Transverse colon (tissue), 4 donors: Measurements from ENCODE around the gene TTC28. TPM values are rescaled to one million over a fixed set of nuclear protein-coding genes. Genes with fewer than 3 reads are reported as not detected.
"Not testable (repeated sequence)": the region's sequence is repeated elsewhere in the genome, so short reads cannot be mapped to it uniquely, and the experiment has no call there.

Source experiments
- DNase-seq: peaks from one replicate; pipeline ENCODE4 v3.0.0-alpha.2; 2019
- H3K27ac ChIP-seq, 4 donors: fragments of 200-600 bp; sonication (generic); 2 replicates each; pipeline ENCODE4 v1.5.1; 2016 to 2018; ENCODE audit warnings: inconsistent platforms in 4 of 4
- H3K27me3 ChIP-seq: fragments of 200-600 bp; sonication (generic); 2 replicates; pipeline ENCODE4 v1.5.1; 2017; ENCODE audit warnings: inconsistent platforms
- H3K36me3 ChIP-seq, 4 donors: fragments of 200-600 bp; sonication (generic); 2 replicates each; pipeline ENCODE4 v1.5.1; 2017 to 2019; ENCODE audit warnings: inconsistent platforms in 4 of 4
- H3K4me1 ChIP-seq, 4 donors: fragments of 200-600 bp; sonication (generic); 2 replicates each; pipeline ENCODE4 v1.5.1; 2017 to 2020; ENCODE audit warnings: inconsistent platforms in 4 of 4
- H3K4me3 ChIP-seq, 4 donors: fragments of 200-600 bp; sonication (generic); 1 replicate in 1 of 4; 2 replicates in 3 of 4; pipeline versions ENCODE4 v1.5.1 to v1.6.1; 2017 to 2019; ENCODE audit warnings: inconsistent platforms in 4 of 4
- H3K9me3 ChIP-seq, 2 donors: fragments of 200-600 bp; sonication (generic); 2 replicates each; pipeline ENCODE4 v1.5.1; 2017 to 2019; ENCODE audit warnings: inconsistent platforms in 2 of 2
- EP300 ChIP-seq: sonication (generic); formaldehyde crosslinking; IDR thresholded peaks from one replicate; pipeline ENCODE4 v1.6.1; 2017; ENCODE audit warnings: antibody characterized with exemption, low read depth
- POLR2A ChIP-seq: fragments of 450-650 bp; IDR thresholded peaks from one replicate; pipeline ENCODE4 v1.6.1; 2016; ENCODE audit warnings: antibody characterized with exemption, mild to moderate bottlenecking, moderate library complexity
- POLR2AphosphoS5 ChIP-seq, 3 donors: sonication (generic); formaldehyde crosslinking; IDR thresholded peaks; one replicate each; pipeline ENCODE4 v1.6.1; 2016; ENCODE audit warnings: antibody characterized with exemption in 3 of 3
- WGBS, 2 donors: methylation state at CpG; one replicate each; pipeline ENCODE4 v1.1.5; 2018; ENCODE audit warnings: low coverage in 1 of 2; 5-methylcytosine and 5-hydroxymethylcytosine counted together
- in situ Hi-C, 4 donors: fragments of 200-750 bp; cut with MboI; loops; one replicate each; pipeline versions ENCODE4 v1.15.0 to v1.15.1; 2017; ENCODE audit warnings: low sequenced_read_pairs in 3 of 4, low pct_ligation_motif_present in 1 of 4, low pct_unique_long_range_greater_than_20kb in 1 of 4
- intact Hi-C: fragments of 100-400 bp; cut with DNase I; formaldehyde crosslinking; loops from one replicate; pipeline ENCODE4 v1.15.1; 2023; ENCODE audit warnings: low total_unique reads
- total RNA-seq, 4 donors: library from RNA; depleted of rRNA; stranded (reverse); fragments of >200 nt; gene quantifications; one replicate each; pipeline ENCODE4 v1.1.0, GENCODE V29; 2016
- TF ChIP-seq, protein P1 (sequence below), 5 experiments: fragments of 200-600 bp in 3 of 5; fragments of 450-650 bp in 2 of 5; sonication (generic) in 3 of 5; IDR thresholded peaks; 1 replicate in 2 of 5; 2 replicates in 3 of 5; pipeline ENCODE4 v1.5.1; 2016 to 2017; ENCODE audit warnings: antibody characterized with exemption in 5 of 5, inconsistent platforms in 3 of 5, mild to moderate bottlenecking in 2 of 5, moderate library complexity in 1 of 5

The TTC28 gene
- total RNA-seq, 4 donors from 2014 or later: 7.6 to 84.2 (median 12.4) TPM

DNA sequence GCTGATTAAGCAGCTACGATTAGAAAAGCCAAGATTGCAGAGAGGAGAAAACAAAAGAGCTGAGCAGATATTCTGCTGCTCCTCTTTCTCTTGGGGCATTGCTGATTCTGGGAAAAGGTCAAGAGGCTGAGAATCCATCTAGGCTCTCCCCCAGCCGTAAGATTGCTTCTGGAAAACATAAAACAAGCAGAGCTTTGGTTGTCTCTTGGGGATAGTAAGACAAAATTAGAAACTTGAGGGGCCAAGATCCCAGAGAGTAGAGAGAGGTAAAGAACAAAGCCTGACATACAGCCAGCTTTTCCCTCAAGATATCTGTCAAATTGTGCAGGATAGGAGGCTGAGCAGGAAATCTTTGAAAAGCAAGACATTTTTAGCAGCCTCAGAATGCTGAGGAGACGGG is 158.2 kb downstream of the TTC28 start:
- Histone ChIP-seq H3K4me1 (no peaks in the 10 kb centered on the region), H3K9me3 (no peaks in the 10 kb centered on the region), H3K36me3 (no peaks in the 10 kb centered on the region), H3K27ac (no peak overlapping the region), H3K27me3 (no peaks in the 10 kb centered on the region), H3K4me3 (no peak overlapping the region)
- intact Hi-C loops: no loop called here
- WGBS, 2 donors: 64 to 66% methylated on average over 3 of the region's 3 CpGs
- no peak for TF ChIP-seq POLR2AphosphoS5 (IDR thresholded peaks at IDR 0.05)
- TF ChIP-seq, protein P1, sequence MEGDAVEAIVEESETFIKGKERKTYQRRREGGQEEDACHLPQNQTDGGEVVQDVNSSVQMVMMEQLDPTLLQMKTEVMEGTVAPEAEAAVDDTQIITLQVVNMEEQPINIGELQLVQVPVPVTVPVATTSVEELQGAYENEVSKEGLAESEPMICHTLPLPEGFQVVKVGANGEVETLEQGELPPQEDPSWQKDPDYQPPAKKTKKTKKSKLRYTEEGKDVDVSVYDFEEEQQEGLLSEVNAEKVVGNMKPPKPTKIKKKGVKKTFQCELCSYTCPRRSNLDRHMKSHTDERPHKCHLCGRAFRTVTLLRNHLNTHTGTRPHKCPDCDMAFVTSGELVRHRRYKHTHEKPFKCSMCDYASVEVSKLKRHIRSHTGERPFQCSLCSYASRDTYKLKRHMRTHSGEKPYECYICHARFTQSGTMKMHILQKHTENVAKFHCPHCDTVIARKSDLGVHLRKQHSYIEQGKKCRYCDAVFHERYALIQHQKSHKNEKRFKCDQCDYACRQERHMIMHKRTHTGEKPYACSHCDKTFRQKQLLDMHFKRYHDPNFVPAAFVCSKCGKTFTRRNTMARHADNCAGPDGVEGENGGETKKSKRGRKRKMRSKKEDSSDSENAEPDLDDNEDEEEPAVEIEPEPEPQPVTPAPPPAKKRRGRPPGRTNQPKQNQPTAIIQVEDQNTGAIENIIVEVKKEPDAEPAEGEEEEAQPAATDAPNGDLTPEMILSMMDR (IDR thresholded peaks at IDR 0.05): no peak
- no peak for TF ChIP-seq POLR2A
- TF ChIP-seq EP300: no peak
- in situ Hi-C loops: no loop called here
- no peak for DNase-seq

DNA sequence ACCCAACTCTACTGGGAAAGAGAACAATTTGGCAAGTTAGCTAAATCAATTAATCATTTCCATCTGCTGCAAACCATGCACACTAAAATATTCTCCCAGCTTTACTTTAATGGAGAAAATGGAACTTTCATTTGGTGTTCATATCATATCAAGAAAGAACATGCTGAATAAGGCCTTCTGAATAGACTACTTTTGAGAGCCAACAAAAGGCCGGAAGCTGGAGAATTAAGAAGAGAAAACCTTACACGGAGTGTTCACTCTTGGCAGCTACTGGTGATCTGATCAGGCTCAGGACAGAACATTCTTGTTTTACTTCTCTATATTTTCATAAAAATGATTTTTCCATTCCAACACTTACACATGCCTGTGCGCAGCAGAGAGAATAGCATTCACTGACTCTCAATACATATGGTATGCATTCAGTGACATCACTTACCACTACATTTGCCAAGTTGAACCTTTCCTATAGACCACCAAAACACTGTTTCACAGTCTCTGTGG is 165.3 kb downstream of the TTC28 start:
- Histone ChIP-seq H3K9me3 (peaks cover 0 to 6% of the 10 kb centered on the region in 2 donors), H3K4me1 (no peaks in the 10 kb centered on the region), H3K4me3 (no peak overlapping the region), H3K36me3 (no peaks in the 10 kb centered on the region), H3K27me3 (no peaks in the 10 kb centered on the region), H3K27ac (no peak overlapping the region)
- DNase-seq: no peak
- in situ Hi-C loops: no loop called here
- TF ChIP-seq, protein P1 (IDR thresholded peaks at IDR 0.05): no peak
- no peak for TF ChIP-seq EP300
- no peak for TF ChIP-seq POLR2AphosphoS5 (IDR thresholded peaks at IDR 0.05)
- TF ChIP-seq POLR2A: no peak
- intact Hi-C loops: no loop called here
- 70 to 78% methylated on average over 3 of the region's 3 CpGs for WGBS, 2 donors

DNA sequence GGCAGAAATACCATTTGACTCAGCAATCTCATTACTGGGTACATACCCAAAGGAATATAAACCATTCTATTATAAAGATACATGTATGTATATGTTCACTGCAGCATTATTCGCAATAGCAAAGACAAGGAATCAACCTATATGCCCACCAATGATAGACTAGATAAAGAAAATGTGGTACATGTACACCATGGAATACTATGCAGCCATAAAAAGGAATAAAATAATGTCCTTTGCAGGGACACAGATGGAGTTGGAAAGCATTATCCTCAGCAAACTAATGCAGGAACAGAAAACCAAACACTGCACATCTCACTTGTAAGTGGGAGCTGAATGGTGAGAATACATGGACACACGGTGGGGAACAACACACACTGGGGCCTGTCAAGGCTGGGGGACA is 167.3 kb downstream of the TTC28 start:
- H3K27ac ChIP-seq, H3K9me3 ChIP-seq, H3K4me3 ChIP-seq, H3K36me3 ChIP-seq, H3K27me3 ChIP-seq, DNase-seq, H3K4me1 ChIP-seq, intact Hi-C loops, in situ Hi-C loops: not testable (repeated sequence)
- WGBS, 2 donors: 89 to 92% methylated on average over 2 of the region's 2 CpGs

- Histone ChIP-seq H3K36me3 (no peaks in the 10 kb centered on the region), H3K9me3 (peaks cover 0 to 9% of the 10 kb centered on the region in 2 donors), H3K27me3 (no peaks in the 10 kb centered on the region), H3K4me3 (no peak overlapping the region), H3K4me1 (no peaks in the 10 kb centered on the region), H3K27ac (no peak overlapping the region)
- intact Hi-C loops (no loop called here), in situ Hi-C loops (no loop called here)
- TF ChIP-seq EP300: no peak
- TF ChIP-seq, protein P1 (IDR thresholded peaks at IDR 0.05): no peak
- TF ChIP-seq POLR2AphosphoS5 (IDR thresholded peaks at IDR 0.05): no peak
- TF ChIP-seq POLR2A: no peak
- DNase-seq: no peak
These were observed 171.7 kb downstream of the TTC28 start for GRCh38 chr22:28507896-28508295.

DNA sequence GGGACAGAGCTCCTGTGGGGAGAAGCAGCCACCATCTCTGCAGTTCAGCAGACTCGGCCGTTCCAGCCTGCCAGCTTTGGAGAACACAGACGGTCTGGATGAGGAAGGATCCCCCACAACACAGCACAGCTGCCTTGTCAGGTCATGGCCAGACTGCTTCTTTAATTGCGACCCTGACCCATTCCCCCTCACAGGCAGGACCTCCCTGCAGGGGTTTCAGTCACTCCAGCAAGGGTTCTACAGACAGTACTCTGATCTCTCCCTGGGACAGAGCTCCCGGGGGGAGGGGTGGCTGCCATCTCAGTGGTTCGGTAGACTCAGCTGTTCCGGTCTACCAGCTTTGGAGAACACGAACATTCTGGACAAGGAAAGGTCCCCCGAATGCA is 173.5 kb downstream of the TTC28 start:
- intact Hi-C loops: no loop called here
- Histone ChIP-seq H3K4me3 (no peak overlapping the region), H3K27ac (no peak overlapping the region), H3K9me3 (peaks cover 0 to 8% of the 10 kb centered on the region in 2 donors), H3K36me3 (no peaks in the 10 kb centered on the region), H3K4me1 (no peaks in the 10 kb centered on the region), H3K27me3 (no peaks in the 10 kb centered on the region)
- no peak for TF ChIP-seq POLR2AphosphoS5 (IDR thresholded peaks at IDR 0.05)
- TF ChIP-seq, protein P1 (IDR thresholded peaks at IDR 0.05): no peak
- WGBS, 2 donors: 81% methylated on average over 9 of the region's 9 CpGs; no CpG with 5 or more reads in 1 of the 2 donors
- DNase-seq: no peak
- in situ Hi-C loops: no loop called here
